ENCODE data around the gene FAM163B.

The FAM163B gene

GRCh38 chr9:133579601-133580418, 29.4 kb downstream of the FAM163B start:
- peaks cover 4% of the 10 kb centered on the region for H3K27me3 ChIP-seq (ENCODE audit: control insufficient read depth, insufficient read depth, low read length)

GRCh38 chr9:133578524-133579441, 30.4 kb downstream of the FAM163B start:
- Histone ChIP-seq H3K27me3 (ENCODE audit: control insufficient read depth, insufficient read depth, low read length) (peaks cover 4% of the 10 kb centered on the region), H3K4me1 (ENCODE audit: control insufficient read depth, insufficient read depth, low read length) (peaks cover 8% of the 10 kb centered on the region), H3K36me3 (ENCODE audit: control insufficient read depth, insufficient read depth, low read length) (no peaks in the 10 kb centered on the region), H3K4me3 (ENCODE audit: low read length) (no peak overlapping the region), H3K9ac (ENCODE audit: low read length) (no peak overlapping the region), H3K27ac (ENCODE audit: low read depth, low read length) (no peak overlapping the region)

More at GRCh38 chr9:133579601-133580418, 29.4 kb downstream of the FAM163B start:
- Histone ChIP-seq H3K4me3 (ENCODE audit: low read length) (no peak overlapping the region), H3K36me3 (ENCODE audit: control insufficient read depth, insufficient read depth, low read length) (no peaks in the 10 kb centered on the region), H3K27ac (ENCODE audit: low read depth, low read length) (no peak overlapping the region), H3K4me1 (ENCODE audit: control insufficient read depth, insufficient read depth, low read length) (peaks cover 13% of the 10 kb centered on the region), H3K9ac (ENCODE audit: low read length) (no peak overlapping the region)

- no peak overlapping the region for H3K4me3 ChIP-seq (ENCODE audit: low read length)
- peaks cover 4% of the 10 kb centered on the region for H3K27me3 ChIP-seq (ENCODE audit: control insufficient read depth, insufficient read depth, low read length)
- H3K36me3 ChIP-seq (ENCODE audit: control insufficient read depth, insufficient read depth, low read length): no peaks in the 10 kb centered on the region
- H3K27ac ChIP-seq (ENCODE audit: low read depth, low read length): no peak overlapping the region
- peaks cover 10% of the 10 kb centered on the region for H3K4me1 ChIP-seq (ENCODE audit: control insufficient read depth, insufficient read depth, low read length)
- no peak overlapping the region for H3K9ac ChIP-seq (ENCODE audit: low read length)
Observed at GRCh38 chr9:133577737-133578112, 31.5 kb downstream of the FAM163B start.

GRCh38 chr9:133576875-133577736, 32.1 kb downstream of the FAM163B start:
- Histone ChIP-seq H3K4me1 (ENCODE audit: control insufficient read depth, insufficient read depth, low read length) (peaks cover 10% of the 10 kb centered on the region), H3K4me3 (ENCODE audit: low read length) (no peak overlapping the region), H3K27ac (ENCODE audit: low read depth, low read length) (no peak overlapping the region), H3K27me3 (ENCODE audit: control insufficient read depth, insufficient read depth, low read length) (peaks cover 4% of the 10 kb centered on the region), H3K36me3 (ENCODE audit: control insufficient read depth, insufficient read depth, low read length) (no peaks in the 10 kb centered on the region), H3K9ac (ENCODE audit: low read length) (no peak overlapping the region)

GRCh38 chr9:133576031-133576874, 32.9 kb downstream of the FAM163B start:
- Histone ChIP-seq H3K4me1 (ENCODE audit: control insufficient read depth, insufficient read depth, low read length) (peaks cover 10% of the 10 kb centered on the region), H3K4me3 (ENCODE audit: low read length) (no peak overlapping the region), H3K27me3 (ENCODE audit: control insufficient read depth, insufficient read depth, low read length) (peaks cover 4% of the 10 kb centered on the region), H3K36me3 (ENCODE audit: control insufficient read depth, insufficient read depth, low read length) (no peaks in the 10 kb centered on the region), H3K27ac (ENCODE audit: low read depth, low read length) (no peak overlapping the region), H3K9ac (ENCODE audit: low read length) (no peak overlapping the region)

GRCh38 chr9:133575186-133576030, 33.8 kb downstream of the FAM163B start:
- peaks cover 9% of the 10 kb centered on the region for H3K4me1 ChIP-seq (ENCODE audit: control insufficient read depth, insufficient read depth, low read length)
- no peaks in the 10 kb centered on the region for H3K36me3 ChIP-seq (ENCODE audit: control insufficient read depth, insufficient read depth, low read length)
- H3K27ac ChIP-seq (ENCODE audit: low read depth, low read length): no peak overlapping the region
- H3K4me3 ChIP-seq (ENCODE audit: low read length): no peak overlapping the region
- no peak overlapping the region for H3K9ac ChIP-seq (ENCODE audit: low read length)
- peaks cover 4% of the 10 kb centered on the region for H3K27me3 ChIP-seq (ENCODE audit: control insufficient read depth, insufficient read depth, low read length)

- Histone ChIP-seq H3K9ac (ENCODE audit: low read length) (no peak overlapping the region), H3K27me3 (ENCODE audit: control insufficient read depth, insufficient read depth, low read length) (peaks cover 4% of the 10 kb centered on the region), H3K36me3 (ENCODE audit: control insufficient read depth, insufficient read depth, low read length) (no peaks in the 10 kb centered on the region), H3K4me1 (ENCODE audit: control insufficient read depth, insufficient read depth, low read length) (peaks cover 6% of the 10 kb centered on the region), H3K27ac (ENCODE audit: low read depth, low read length) (no peak overlapping the region), H3K4me3 (ENCODE audit: low read length) (no peak overlapping the region)
Observed at GRCh38 chr9:133574771-133575170, 34.4 kb downstream of the FAM163B start.

GRCh38 chr9:133573791-133574515, 35.2 kb downstream of the FAM163B start:
- peaks cover 6% of the 10 kb centered on the region for H3K4me1 ChIP-seq (ENCODE audit: control insufficient read depth, insufficient read depth, low read length)
- peaks cover 4% of the 10 kb centered on the region for H3K27me3 ChIP-seq (ENCODE audit: control insufficient read depth, insufficient read depth, low read length)
- no peak overlapping the region for H3K4me3 ChIP-seq (ENCODE audit: low read length)
- H3K9ac ChIP-seq (ENCODE audit: low read length): no peak overlapping the region
- no peak overlapping the region for H3K27ac ChIP-seq (ENCODE audit: low read depth, low read length)
- no peaks in the 10 kb centered on the region for H3K36me3 ChIP-seq (ENCODE audit: control insufficient read depth, insufficient read depth, low read length)

- Histone ChIP-seq H3K9ac (ENCODE audit: low read length) (no peak overlapping the region), H3K27ac (ENCODE audit: low read depth, low read length) (peak overlapping the region; percentile 42), H3K4me1 (ENCODE audit: control insufficient read depth, insufficient read depth, low read length) (peaks cover 6% of the 10 kb centered on the region), H3K36me3 (ENCODE audit: control insufficient read depth, insufficient read depth, low read length) (no peaks in the 10 kb centered on the region), H3K27me3 (ENCODE audit: control insufficient read depth, insufficient read depth, low read length) (peaks cover 4% of the 10 kb centered on the region), H3K4me3 (ENCODE audit: low read length) (no peak overlapping the region)
Observed at GRCh38 chr9:133572821-133573361, 36.3 kb downstream of the FAM163B start.

GRCh38 chr9:133571896-133572595, 37.1 kb downstream of the FAM163B start:
- Histone ChIP-seq H3K4me3 (ENCODE audit: low read length) (no peak overlapping the region), H3K27me3 (ENCODE audit: control insufficient read depth, insufficient read depth, low read length) (peaks cover 4% of the 10 kb centered on the region), H3K27ac (ENCODE audit: low read depth, low read length) (peak overlapping the region; percentile 33), H3K36me3 (ENCODE audit: control insufficient read depth, insufficient read depth, low read length) (no peaks in the 10 kb centered on the region), H3K4me1 (ENCODE audit: control insufficient read depth, insufficient read depth, low read length) (peaks cover 6% of the 10 kb centered on the region), H3K9ac (ENCODE audit: low read length) (no peak overlapping the region)
